HEK293 (cell line): Measurements from ENCODE around the gene SPECC1.

Experiments used
- CTCF ChIA-PET: fragments of 350-600 bp; formaldehyde crosslinking; extraction: SDS; loops from one replicate; lab custom pipeline; 2021; ENCODE audit warnings: antibody characterized with exemption; lab: Yijun Ruan, JAX
- POLR2A ChIA-PET: fragments of 300-600 bp; formaldehyde crosslinking; extraction: SDS; loops from one replicate; lab custom pipeline; 2020; ENCODE audit warnings: antibody characterized with exemption, inconsistent platforms; lab: Yijun Ruan, JAX
- H3K27ac ChIP-seq: fragments of 200-500 bp; sonication (Bioruptor generic); 2 replicates; pipeline ENCODE4 v1.5.1; 2014; ENCODE audit warnings: low read depth, low read length, control low read depth, inconsistent platforms; ENCODE audit errors: extremely low read depth
- H3K36me3 ChIP-seq, 2 experiments: fragments of 200-500 bp in 1 of 2; sonication (Bioruptor generic) in 1 of 2; 1 replicate in 1 of 2; 2 replicates in 1 of 2; pipeline ENCODE4 v1.5.1; 2014 to 2017; ENCODE audit warnings: inconsistent platforms in 2 of 2, low read length in 2 of 2; ENCODE audit not compliant: control insufficient read depth in 2 of 2, insufficient read depth in 1 of 2
- H3K4me1 ChIP-seq: fragments of 200-500 bp; sonication (Bioruptor generic); 2 replicates; pipeline ENCODE4 v1.5.1; 2014; ENCODE audit warnings: mild to moderate bottlenecking, low read length, inconsistent platforms; ENCODE audit not compliant: control insufficient read depth, insufficient read depth
- H3K4me3 ChIP-seq: 2 replicates; pipeline ENCODE4 v1.5.1; 2011; ENCODE audit warnings: low read depth, mild to moderate bottlenecking, control low read depth, low read length, moderate library complexity
- H3K9me3 ChIP-seq: fragments of 200-500 bp; sonication (Bioruptor generic); 2 replicates; pipeline ENCODE4 v1.5.1; 2014; ENCODE audit warnings: low read depth, low read length, inconsistent platforms; ENCODE audit not compliant: control insufficient read depth, insufficient read depth
- GLI2 ChIP-seq: fragments of 450-650 bp; formaldehyde crosslinking; IDR thresholded peaks from 2 replicates; pipeline ENCODE4; 2017; ENCODE audit warnings: missing biosample characterization, missing genetic modification characterization, low read depth, borderline replicate concordance
- GLIS2 ChIP-seq: fragments of 450-650 bp; formaldehyde crosslinking; IDR thresholded peaks from 2 replicates; pipeline ENCODE4 v1.5.1; 2016; ENCODE audit warnings: missing biosample characterization, missing genetic modification characterization
- HOXD13 ChIP-seq: sonication (generic); formaldehyde crosslinking; IDR thresholded peaks from 2 replicates; pipeline ENCODE4 v1.8.0; 2022; ENCODE audit warnings: missing genetic modification reagents, borderline replicate concordance
- PRDM10 ChIP-seq: fragments of 450-650 bp; formaldehyde crosslinking; IDR thresholded peaks from 2 replicates; pipeline ENCODE4 v1.5.1; 2016; ENCODE audit warnings: missing biosample characterization, missing genetic modification characterization
- SP7 ChIP-seq: fragments of 450-650 bp; formaldehyde crosslinking; IDR thresholded peaks from 2 replicates; pipeline ENCODE4 v1.5.1; 2016; ENCODE audit warnings: missing biosample characterization, missing genetic modification characterization
- ZFP41 ChIP-seq: fragments of 450-650 bp; formaldehyde crosslinking; IDR thresholded peaks from 2 replicates; pipeline ENCODE4 v1.5.1; 2016; ENCODE audit warnings: missing biosample characterization, missing genetic modification characterization, borderline replicate concordance
- ZNF114 ChIP-seq: fragments of 450-650 bp; formaldehyde crosslinking; IDR thresholded peaks from 2 replicates; pipeline ENCODE4 v1.5.0; 2017; ENCODE audit warnings: missing biosample characterization, missing genetic modification characterization
- ZNF155 ChIP-seq: fragments of 450-650 bp; formaldehyde crosslinking; IDR thresholded peaks from 2 replicates; pipeline ENCODE4 v1.5.1; 2016; ENCODE audit warnings: missing biosample characterization, missing genetic modification characterization
- ZNF335 ChIP-seq: fragments of 450-650 bp; formaldehyde crosslinking; conservative IDR thresholded peaks from 2 replicates; pipeline ENCODE4 v1.5.1; 2016; ENCODE audit warnings: missing biosample characterization, missing genetic modification characterization
- ZNF501 ChIP-seq: fragments of 450-650 bp; formaldehyde crosslinking; IDR thresholded peaks from 2 replicates; pipeline ENCODE4 v1.5.1; 2016; ENCODE audit warnings: missing biosample characterization, missing genetic modification characterization
- ZNF514 ChIP-seq: fragments of 450-650 bp; formaldehyde crosslinking; IDR thresholded peaks from 2 replicates; pipeline ENCODE4 v1.5.1; 2016; ENCODE audit warnings: missing biosample characterization, missing genetic modification characterization
- ZNF555 ChIP-seq: fragments of 450-650 bp; formaldehyde crosslinking; conservative IDR thresholded peaks from 2 replicates; pipeline ENCODE4 v1.5.1; 2017; ENCODE audit warnings: missing biosample characterization, mild to moderate bottlenecking, missing genetic modification characterization, inconsistent platforms
- ZNF561 ChIP-seq: fragments of 450-650 bp; IDR thresholded peaks from 2 replicates; pipeline ENCODE4 v1.5.1; 2018; ENCODE audit warnings: missing biosample characterization, missing genetic modification characterization, borderline replicate concordance
- ZNF621 ChIP-seq: fragments of 450-650 bp; formaldehyde crosslinking; IDR thresholded peaks from 2 replicates; pipeline ENCODE4 v1.5.1; 2017; ENCODE audit warnings: missing biosample characterization, missing genetic modification characterization
- ZNF664 ChIP-seq: fragments of 450-650 bp; formaldehyde crosslinking; IDR thresholded peaks from 2 replicates; pipeline ENCODE4 v1.5.1; 2016; ENCODE audit warnings: missing biosample characterization, missing genetic modification characterization
- ZNF701 ChIP-seq: fragments of 450-650 bp; formaldehyde crosslinking; IDR thresholded peaks from 2 replicates; pipeline ENCODE4 v1.5.1; 2016; ENCODE audit warnings: missing biosample characterization, missing genetic modification characterization
- ZNF785 ChIP-seq: fragments of 450-650 bp; formaldehyde crosslinking; IDR thresholded peaks from 2 replicates; pipeline ENCODE4 v1.5.1; 2016; ENCODE audit warnings: missing biosample characterization, missing genetic modification characterization
- ZNF792 ChIP-seq: fragments of 450-650 bp; formaldehyde crosslinking; IDR thresholded peaks from 2 replicates; pipeline ENCODE4 v1.5.1; 2016; ENCODE audit warnings: missing biosample characterization, missing genetic modification characterization
- TF ChIP-seq, protein P1 (sequence below): fragments of 450-650 bp; formaldehyde crosslinking; IDR thresholded peaks from 2 replicates; pipeline ENCODE4 v1.5.1; 2016; ENCODE audit warnings: missing biosample characterization, missing genetic modification characterization
- TF ChIP-seq, protein P2 (sequence below): fragments of 450-650 bp; formaldehyde crosslinking; IDR thresholded peaks from 2 replicates; pipeline ENCODE4 v1.5.1; 2016; ENCODE audit warnings: missing biosample characterization, missing genetic modification characterization

SPECC1 gene

DNA sequence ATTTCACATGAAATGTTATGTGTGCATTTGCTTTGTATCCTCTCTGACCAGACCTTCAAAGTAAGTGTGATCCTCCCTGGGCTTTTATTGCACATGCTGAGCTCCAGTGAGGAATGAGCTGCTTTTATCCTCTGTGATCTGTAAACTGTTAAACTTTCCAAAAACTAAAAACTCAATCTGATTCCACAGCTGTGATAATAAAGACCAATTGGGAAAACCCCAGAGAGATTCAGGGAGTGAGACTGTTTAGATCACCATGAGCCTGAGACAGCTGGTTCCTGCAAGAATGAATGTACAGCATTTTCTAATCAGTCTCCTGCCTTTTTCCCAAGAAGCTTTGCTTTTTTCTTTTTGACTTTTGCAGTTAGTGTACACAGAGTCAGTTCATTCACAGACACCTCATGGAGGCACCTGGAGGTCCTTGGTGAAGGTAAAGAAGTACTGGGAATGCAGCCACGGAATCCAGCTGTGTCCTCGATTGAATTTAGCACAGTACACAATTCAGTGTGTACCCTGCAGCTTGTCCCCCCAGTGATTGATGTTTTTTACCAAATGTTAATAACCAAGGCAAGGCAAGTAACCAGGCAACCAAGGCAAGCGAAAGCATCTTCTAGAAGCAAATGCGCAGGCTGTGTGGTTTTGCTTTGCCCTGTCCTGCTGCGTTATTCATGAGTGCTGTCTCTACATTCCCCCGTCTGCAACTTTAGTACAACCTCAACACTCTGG is 275.6 kb downstream of the SPECC1 start:
- ChIA-PET POLR2A (no interaction called here), CTCF (interaction anchor here (0.7 to 1.1 kb wide), 2 partner anchors 40 to 118 kb away, joined by 3 read pairs; no protein-coding TSS in a partner anchor)
- TF ChIP-seq GLI2 (no peak), ZNF335 (tag by site-specific recombination) (no peak), PRDM10 (tag by site-specific recombination) (no peak), ZNF701 (no peak), ZNF155 (no peak), ZNF114 (tag by site-specific recombination) (no peak), HOXD13 (CRISPR knock-in tag) (no peak), ZNF514 (tag by site-specific recombination) (no peak), ZNF785 (no peak), ZNF621 (tag by site-specific recombination) (no peak), ZNF561 (tag by site-specific recombination) (no peak), ZNF501 (tag by site-specific recombination) (no peak)
- TF ChIP-seq, protein P1, sequence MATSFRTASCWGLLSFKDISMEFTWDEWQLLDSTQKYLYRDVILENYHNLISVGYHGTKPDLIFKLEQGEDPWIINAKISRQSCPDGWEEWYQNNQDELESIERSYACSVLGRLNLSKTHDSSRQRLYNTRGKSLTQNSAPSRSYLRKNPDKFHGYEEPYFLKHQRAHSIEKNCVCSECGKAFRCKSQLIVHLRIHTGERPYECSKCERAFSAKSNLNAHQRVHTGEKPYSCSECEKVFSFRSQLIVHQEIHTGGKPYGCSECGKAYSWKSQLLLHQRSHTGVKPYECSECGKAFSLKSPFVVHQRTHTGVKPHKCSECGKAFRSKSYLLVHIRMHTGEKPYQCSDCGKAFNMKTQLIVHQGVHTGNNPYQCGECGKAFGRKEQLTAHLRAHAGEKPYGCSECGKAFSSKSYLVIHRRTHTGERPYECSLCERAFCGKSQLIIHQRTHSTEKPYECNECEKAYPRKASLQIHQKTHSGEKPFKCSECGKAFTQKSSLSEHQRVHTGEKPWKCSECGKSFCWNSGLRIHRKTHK (tag by site-specific recombination): no peak
- TF ChIP-seq, protein P2, sequence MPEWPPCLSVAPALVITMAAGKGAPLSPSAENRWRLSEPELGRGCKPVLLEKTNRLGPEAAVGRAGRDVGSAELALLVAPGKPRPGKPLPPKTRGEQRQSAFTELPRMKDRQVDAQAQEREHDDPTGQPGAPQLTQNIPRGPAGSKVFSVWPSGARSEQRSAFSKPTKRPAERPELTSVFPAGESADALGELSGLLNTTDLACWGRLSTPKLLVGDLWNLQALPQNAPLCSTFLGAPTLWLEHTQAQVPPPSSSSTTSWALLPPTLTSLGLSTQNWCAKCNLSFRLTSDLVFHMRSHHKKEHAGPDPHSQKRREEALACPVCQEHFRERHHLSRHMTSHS (tag by site-specific recombination): no peak
- no peaks in the 10 kb centered on the region for H3K4me1 ChIP-seq
- H3K9me3 ChIP-seq: no peaks in the 10 kb centered on the region
- no peak overlapping the region for H3K4me3 ChIP-seq
- H3K27ac ChIP-seq: no peak overlapping the region
- peaks cover 0 to 15% of the 10 kb centered on the region in 2 experiments; a peak in 2 of 3 replicates for H3K36me3 ChIP-seq

- no peaks in the 10 kb centered on the region; a peak in 1 of 3 replicates for H3K36me3 ChIP-seq
- TF ChIP-seq ZNF664 (tag by site-specific recombination): no peak
- no peak for TF ChIP-seq ZFP41 (tag by site-specific recombination)
- TF ChIP-seq ZNF555 (tag by site-specific recombination): no peak
- no peak for TF ChIP-seq SP7 (tag by site-specific recombination)
- TF ChIP-seq, protein P2 (tag by site-specific recombination): no peak
- TF ChIP-seq ZNF792 (tag by site-specific recombination): no peak
- no peak for TF ChIP-seq GLIS2 (tag by site-specific recombination)
- no peaks in the 10 kb centered on the region for H3K9me3 ChIP-seq
- no peaks in the 10 kb centered on the region for H3K4me1 ChIP-seq
- CTCF ChIA-PET: no interaction called here
- no peak overlapping the region for H3K4me3 ChIP-seq
- POLR2A ChIA-PET: interaction anchor here (0.6 kb wide), 1 partner anchor 106 kb away, joined by 4 read pairs; no protein-coding TSS in a partner anchor
- H3K27ac ChIP-seq: no peak overlapping the region
These were observed 280.8 kb downstream of the SPECC1 start for GRCh38 chr17:20289984-20290383.
